Amygdala (tissue), 56 donors: Measurements from ENCODE around the gene SOCS4.

Experiments used
- DNase-seq, 56 donors: peaks; one replicate each; lab custom pipeline; 2025; lab: John Stamatoyannopoulos, UW

The SOCS4 gene

DNA sequence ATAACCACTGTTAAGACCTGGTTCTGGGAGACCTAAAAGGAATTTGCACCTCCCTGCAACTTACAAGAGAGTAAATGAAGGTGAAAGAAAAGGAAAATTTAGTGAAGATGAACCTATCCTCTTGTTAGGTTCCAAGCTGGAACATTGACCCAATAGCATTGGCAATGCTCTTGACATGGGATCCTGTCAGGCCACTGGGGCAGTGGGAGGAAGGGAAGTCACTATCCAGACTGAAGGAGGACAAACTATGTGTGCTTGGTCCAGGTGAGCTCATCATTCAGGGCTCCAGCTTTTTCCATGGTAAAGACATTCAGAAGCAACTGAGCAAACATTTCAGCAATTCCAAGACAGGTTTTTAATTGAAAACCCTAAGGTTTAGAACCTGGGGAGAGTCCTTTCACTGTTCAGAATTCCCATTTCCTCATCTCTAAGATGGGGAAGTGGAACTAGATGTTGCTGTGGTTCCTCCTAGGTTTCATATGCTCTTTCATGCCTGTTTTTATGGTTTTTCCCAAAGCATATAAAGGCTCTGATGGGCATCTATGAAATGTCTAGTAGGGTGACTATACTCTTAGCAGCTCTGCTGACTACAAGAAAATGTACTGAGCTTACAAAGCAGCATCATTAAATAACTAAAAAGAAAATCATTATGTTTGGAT is 57.5 kb downstream of the SOCS4 start:
- DNase-seq: no peak

DNA sequence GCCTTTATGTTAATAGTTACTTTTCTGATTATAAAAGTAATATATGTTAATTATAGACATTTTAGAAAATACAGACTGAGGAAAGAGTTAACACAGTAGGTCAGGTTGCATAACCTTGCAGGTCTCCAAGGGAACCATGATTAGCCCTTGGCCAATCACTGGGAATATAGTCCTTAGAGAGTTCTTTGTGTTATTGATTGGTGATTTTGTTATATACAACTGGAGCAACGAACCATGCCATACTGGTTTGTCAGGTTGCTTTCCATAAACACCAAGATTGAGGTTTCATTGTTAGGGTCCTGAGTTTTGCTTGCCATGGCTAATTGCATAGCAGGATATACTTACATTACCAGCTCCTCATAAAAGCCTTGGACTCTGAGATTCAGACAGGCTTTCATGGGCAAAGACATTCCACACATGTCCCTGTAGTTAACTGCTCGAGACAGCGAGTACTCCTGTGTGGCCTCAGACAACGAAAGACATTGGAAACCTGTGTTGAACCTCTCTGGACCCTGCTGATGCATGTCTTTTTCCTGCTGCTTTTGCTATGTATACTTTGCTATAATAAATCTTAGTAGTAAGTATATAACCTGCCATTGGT is 58.1 kb downstream of the SOCS4 start:
- DNase-seq: no peak

DNA sequence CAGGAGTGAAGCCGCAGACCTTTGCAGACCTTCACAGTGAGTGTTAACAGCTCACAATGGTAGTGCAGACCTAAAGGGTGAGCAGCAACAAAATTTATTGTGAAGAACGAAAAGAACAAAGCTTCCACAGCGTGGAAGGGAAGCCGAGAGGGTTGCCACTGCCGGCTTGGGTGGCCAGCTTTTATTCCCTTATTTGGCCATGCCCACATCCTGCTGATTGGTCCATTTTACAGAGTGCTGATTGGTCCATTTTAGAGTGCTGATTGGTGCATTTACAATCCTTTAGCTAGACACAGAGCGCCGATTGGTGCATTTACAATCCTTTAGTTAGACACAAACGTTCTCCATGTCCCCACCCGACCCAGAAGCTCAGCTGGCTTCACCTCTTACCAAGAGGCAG is 59.9 kb downstream of the SOCS4 start:
- DNase-seq: no peak

DNA sequence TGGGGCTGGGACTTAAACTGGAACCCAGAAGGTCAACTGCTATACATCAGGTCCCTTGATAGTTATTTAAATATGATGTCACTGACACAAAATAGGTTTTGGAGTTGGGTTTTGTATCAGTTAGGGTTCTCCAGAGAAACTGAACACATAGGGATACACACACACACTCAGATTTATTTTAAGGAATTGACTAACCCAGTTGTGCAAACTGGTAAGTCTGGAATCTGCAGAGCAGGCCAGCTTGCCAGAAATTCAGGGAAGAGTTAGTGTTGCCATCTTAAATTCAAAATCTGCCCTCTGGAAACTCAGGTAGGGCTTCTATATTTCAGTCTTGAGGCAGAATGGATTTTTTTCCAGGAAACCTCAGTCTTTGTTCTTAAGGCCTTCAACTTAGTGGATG is 61.3 kb downstream of the SOCS4 start:
- DNase-seq: no peak

DNA sequence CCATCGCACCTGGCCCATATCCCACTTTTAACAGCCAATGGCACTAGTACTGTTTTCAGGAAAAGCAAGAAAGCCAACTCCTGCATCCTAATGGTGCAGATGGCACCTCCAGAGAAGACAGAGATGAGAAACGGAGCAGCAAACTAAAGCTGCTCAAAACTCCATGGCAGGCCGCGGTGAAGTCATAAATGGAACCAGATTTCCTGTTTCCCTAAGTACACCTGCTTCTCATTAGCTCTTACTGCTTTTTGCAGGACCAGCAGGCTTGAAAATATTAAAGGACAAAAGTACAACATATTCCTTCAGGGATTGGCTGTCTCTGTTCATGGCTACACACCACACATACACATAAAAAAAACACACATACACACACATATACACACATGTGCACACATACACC is 65.3 kb downstream of the SOCS4 start:
- no peak for DNase-seq

DNA sequence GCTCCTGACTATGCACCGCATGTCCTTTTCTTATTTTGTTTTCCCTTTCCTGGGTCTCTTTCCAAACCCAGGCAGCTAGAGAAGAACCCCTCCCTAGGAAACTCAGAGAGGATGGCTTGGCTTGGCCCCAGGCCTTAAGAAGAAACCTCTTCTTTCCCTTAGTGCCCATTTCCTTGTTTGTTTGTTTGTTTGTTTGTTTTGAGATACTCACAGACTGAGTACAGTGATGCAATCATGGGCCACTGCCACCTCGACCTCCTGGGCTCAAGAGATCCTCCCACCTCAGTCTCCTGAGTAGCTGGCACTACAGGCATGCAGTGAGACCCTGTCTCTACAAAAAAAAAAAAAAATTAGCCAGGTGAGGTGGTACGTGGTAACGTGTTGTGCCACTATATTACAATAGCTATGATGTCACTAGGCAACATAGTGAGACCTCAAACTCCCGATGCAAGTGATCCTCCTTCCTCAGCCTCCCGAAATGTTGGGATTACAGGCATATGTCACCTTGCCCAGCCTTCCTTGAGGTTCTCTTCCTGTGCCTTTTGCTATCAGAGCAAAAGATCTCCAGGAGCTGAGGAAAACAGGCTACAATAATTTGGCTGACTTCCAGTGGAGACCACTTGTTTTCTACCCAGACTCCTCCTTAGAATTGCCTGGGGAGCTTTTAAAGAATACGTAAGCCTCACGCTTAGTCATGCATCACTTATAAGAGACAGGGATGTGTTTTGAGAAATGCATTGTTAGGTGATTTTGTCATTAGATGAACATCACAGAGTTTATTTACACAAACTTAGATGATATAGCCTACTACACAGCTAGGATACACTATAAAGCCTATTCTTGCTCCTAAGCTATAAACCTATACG is 67.5 kb downstream of the SOCS4 start:
- DNase-seq: no peak

DNA sequence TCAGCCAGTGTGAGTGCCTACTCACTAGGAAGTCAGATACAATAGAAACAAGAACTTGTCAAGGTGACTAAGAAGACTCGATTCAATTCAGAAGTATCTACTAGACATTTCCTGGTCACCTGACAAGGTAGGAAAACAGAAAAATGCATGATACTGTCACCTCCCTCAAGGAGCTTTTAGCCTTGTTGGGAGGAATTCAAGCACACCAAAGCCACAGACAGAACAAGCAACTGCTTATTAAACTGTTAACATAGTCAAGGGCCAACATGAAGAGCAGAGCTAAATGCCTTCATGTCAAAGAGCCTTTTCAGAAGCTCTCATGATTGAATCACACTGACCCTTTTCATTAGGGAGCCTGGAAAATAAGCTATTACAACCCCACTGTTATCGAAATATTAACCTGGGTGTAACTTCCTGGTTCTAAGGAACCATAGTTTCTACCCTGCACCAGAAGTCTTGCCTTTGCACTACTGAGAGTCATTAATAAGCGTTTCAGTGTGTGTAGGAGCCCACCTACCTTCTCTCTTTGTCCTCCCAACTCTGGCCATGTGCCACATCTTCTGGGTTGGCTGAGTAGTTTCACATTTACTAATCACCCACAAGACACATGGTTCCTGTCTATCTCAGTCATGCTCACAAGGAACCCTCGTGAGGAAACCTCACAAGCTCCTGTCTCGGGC is 71.0 kb downstream of the SOCS4 start:
- peak in 3 of 56 donors; percentile 7 to 58 (median 10) for DNase-seq

DNA sequence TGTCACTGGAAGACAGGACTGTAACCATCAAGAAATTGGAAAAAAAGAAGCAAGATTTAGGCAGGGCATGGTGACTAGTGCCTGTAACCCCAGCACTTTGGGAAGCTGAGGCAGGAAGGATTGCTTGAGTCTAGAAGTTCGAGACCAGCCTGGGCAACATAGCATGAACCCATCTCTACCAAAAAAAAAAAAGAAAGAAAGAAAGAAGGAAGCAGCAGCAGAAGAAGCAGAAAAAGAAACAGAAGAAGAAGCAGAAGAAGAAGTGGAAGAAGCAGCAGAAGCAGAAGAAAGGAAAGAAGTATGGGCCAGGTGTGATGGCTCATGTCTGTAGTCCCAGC is 71.5 kb downstream of the SOCS4 start:
- no peak for DNase-seq
